Fibroblast of pulmonary artery (primary cell): ENCODE data around the gene ROBO1.

Experiments
- DNase-seq: peaks from one replicate; pipeline ENCODE4 v3.0.0-alpha.2; 2010; ENCODE audit warnings: low read depth
- H3K4me3 ChIP-seq: replicated peaks from 2 replicates; pipeline ENCODE4 v1.5.1; 2011; ENCODE audit warnings: low read depth, mild to moderate bottlenecking, control low read depth, low read length, moderate library complexity
- TF ChIP-seq, protein P1 (sequence below): IDR thresholded peaks from 2 replicates; pipeline ENCODE4 v1.5.1; 2011; ENCODE audit warnings: mild to moderate bottlenecking, control low read depth, low read length, inconsistent platforms; ENCODE audit errors: missing control alignments

Gene ROBO1

DNA sequence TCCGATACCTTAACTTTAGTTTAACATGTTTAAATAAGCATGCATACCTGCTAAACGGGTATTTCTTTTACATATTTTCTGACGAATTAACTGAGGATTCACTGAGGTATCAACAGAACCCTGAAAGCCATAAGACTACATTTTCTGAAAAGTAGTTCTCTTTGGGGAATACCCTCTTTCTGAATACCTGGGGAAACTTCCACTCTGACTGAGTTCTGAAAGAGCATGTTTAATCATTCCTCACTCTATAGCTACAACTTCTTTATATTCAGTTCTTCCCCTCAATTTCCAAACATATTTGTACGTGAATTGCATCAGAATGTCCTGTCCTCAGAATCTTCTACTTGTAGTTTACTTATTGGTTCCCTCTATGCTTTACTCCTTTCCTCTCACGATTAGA is 403.0 kb downstream of the ROBO1 start:
- no peak for DNase-seq
- TF ChIP-seq, protein P1, sequence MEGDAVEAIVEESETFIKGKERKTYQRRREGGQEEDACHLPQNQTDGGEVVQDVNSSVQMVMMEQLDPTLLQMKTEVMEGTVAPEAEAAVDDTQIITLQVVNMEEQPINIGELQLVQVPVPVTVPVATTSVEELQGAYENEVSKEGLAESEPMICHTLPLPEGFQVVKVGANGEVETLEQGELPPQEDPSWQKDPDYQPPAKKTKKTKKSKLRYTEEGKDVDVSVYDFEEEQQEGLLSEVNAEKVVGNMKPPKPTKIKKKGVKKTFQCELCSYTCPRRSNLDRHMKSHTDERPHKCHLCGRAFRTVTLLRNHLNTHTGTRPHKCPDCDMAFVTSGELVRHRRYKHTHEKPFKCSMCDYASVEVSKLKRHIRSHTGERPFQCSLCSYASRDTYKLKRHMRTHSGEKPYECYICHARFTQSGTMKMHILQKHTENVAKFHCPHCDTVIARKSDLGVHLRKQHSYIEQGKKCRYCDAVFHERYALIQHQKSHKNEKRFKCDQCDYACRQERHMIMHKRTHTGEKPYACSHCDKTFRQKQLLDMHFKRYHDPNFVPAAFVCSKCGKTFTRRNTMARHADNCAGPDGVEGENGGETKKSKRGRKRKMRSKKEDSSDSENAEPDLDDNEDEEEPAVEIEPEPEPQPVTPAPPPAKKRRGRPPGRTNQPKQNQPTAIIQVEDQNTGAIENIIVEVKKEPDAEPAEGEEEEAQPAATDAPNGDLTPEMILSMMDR, result no peak
- no peak overlapping the region for H3K4me3 ChIP-seq

DNA sequence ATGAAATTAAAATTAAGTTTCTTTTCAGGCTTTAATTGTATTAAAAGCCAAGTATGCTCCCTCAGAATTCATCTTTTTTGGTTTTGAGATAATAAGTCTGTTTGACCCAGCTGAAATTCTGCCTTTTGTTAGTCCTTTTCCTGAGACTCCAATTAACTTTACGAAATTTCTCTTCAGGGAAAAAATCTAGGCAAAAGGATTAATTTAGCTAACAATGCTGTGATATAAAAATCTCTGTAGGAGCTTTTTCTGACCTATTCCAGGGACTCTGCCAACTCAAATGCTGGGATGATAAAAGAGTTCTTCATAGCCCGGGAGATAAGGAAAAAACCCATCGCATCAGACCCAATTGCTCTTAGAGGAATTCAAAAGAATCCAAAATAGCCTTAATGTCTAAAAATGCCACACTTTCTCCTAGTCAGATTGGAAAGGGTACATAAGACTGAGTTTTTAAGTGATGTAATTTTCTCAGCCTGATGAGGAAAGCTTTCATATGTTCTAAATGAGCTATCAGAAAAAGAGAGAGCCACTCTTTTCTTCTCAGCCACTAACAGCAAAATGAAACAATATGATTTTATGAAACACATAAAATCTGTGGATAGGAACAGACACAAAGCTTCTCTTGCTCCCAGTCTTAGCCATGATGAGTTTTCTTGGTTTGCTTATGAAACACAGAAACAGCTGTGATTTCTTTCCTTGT is 405.1 kb downstream of the ROBO1 start:
- TF ChIP-seq, protein P1, result no peak
- H3K4me3 ChIP-seq, result no peak overlapping the region

DNA sequence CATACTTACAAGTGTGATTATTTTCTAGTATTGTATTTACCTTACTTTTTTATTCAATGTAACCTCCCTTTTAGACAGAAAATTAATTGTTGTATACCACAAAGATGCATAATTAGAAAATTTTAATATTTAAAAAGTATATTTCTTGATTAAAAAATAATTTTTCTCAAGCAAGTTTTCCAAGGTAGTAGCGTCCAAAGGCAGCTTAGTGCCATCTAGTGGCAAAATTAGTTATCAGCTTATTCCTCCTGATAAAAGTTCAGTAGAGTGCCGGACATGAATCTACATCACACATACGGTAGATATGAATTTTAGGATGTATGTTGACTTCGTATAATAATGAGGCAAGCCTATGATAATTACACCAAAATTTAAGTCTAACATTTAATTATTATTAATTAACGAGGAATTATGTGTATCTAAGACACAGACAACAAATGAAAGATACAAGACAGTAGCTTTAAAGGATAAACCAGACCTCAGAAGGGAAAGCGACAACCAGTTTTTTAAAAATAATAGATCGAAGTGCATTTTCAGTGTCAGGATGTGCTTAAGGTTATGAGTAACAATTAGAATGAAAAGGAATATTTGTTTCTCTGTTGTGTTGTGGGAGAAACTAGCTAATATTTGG is 405.9 kb downstream of the ROBO1 start:
- no peak overlapping the region for H3K4me3 ChIP-seq
- TF ChIP-seq, protein P1, result peak; percentile 79
- peak; percentile 73 for DNase-seq

More for the DNA sequence above, 405.1 kb downstream of the ROBO1 start:
- no peak for DNase-seq

DNA sequence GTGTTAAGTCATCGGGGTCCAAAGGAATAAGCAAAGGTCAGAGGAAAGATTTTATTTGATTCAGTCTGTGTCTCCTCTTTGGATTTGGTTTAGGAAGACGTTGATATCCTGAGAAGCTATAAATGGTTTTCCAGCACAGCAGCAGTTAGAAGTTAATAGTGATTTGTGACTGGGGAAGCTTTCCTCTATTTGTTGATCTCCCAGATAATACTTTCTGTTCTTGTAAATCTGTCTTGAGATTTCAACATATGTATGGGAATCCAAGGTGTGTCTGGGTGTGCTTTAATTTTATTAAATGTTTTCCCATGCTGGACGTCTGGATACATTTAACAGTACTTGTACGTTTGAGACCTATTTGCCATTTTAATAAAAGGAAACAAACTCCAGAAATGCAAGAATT is 409.5 kb downstream of the ROBO1 start:
- no peak for DNase-seq
- TF ChIP-seq, protein P1, result no peak
- no peak overlapping the region for H3K4me3 ChIP-seq

DNA sequence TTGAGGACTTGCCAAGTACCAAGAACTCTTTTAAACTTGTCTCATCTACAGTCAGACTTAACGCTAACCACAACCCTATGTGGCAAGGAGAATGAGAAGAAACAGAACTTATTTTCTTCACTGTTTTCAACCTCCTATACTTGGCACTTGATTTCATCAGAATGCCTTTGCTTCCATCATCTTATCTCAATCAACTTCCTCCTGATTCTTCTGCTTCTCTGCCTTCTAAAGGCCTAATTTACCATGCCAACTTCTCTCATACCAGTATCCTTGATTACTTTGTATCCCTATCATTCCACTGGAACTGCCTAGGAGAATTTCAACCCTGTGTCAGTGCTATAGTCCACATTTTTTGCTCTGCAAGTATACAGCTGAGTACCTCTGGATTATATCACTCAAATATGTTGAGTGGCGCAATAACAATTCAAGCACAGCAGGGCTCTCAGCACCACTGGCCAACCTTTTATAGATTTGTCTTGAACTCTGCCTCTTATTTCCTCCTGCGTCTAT is 413.6 kb downstream of the ROBO1 start:
- no peak overlapping the region for H3K4me3 ChIP-seq
- TF ChIP-seq, protein P1, result no peak
- DNase-seq, result peak; percentile 62

DNA sequence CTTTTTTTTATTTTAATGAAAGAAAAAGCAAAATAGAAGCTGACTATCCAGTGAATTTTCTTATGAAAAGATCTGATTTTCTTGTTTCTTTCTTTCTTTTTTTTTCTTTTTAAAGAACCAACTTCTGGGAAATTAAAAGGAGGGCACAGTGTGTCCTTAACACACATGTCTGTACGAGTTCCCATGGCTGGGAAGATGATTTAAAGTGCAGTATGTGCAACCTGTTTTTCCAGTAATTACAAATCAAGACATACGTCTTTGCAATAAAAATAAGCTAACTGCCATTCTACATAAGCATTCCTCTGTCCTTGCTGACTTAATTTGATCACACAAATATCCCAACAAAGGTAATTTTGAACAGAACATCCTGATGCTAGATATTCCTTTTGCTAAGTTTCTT is 416.1 kb downstream of the ROBO1 start:
- TF ChIP-seq, protein P1, result no peak
- no peak overlapping the region for H3K4me3 ChIP-seq
- DNase-seq, result no peak
